Heart left ventricle (tissue), 16 donors: Measurements from ENCODE around the gene EIF5B. TPM values are rescaled to one million over a fixed set of nuclear protein-coding genes. Genes with fewer than 3 reads are reported as not detected.

Source experiments
- ATAC-seq, 4 donors: fragments of 200-7000 bp; cut with Tn5 transposase; one replicate each; pipeline ENCODE4 v1.9.1; 2020 to 2022; ENCODE audit warnings: moderate library complexity in 4 of 4, mild to moderate bottlenecking in 3 of 4, moderate number of reproducible peaks in 1 of 4
- DNase-seq, 5 donors: peaks; one replicate each; pipeline ENCODE4 v3.0.0-alpha.2; 2020
- H3K27ac ChIP-seq, 12 donors: fragments of 200-600 bp; sonication (generic) in 4 of 12; one replicate each; pipeline versions ENCODE4 v1.5.0 to v1.8.0; 2016 to 2022; ENCODE audit warnings: mild to moderate bottlenecking in 2 of 12
- H3K27me3 ChIP-seq, 9 donors: fragments of 200-600 bp; sonication (generic) in 2 of 9; one replicate each; pipeline versions ENCODE4 v1.5.1 to v1.8.0; 2016 to 2022; ENCODE audit warnings: mild to moderate bottlenecking in 3 of 9
- H3K36me3 ChIP-seq, 9 donors: fragments of 200-600 bp; sonication (generic) in 2 of 9; one replicate each; pipeline versions ENCODE4 v1.5.0 to v1.8.0; 2018 to 2022; ENCODE audit warnings: mild to moderate bottlenecking in 2 of 9
- H3K4me1 ChIP-seq, 12 donors: fragments of 200-600 bp; sonication (generic) in 4 of 12; one replicate each; pipeline versions ENCODE4 v1.5.0 to v1.8.0; 2016 to 2022; ENCODE audit warnings: mild to moderate bottlenecking in 3 of 12
- H3K4me3 ChIP-seq, 12 donors: fragments of 200-600 bp; sonication (generic) in 4 of 12; one replicate each; pipeline versions ENCODE4 v1.5.0 to v1.8.0; 2017 to 2022; ENCODE audit warnings: mild to moderate bottlenecking in 9 of 12, moderate library complexity in 4 of 12
- H3K9me3 ChIP-seq, 12 donors: fragments of 200-600 bp; sonication (generic) in 4 of 12; one replicate each; pipeline versions ENCODE4 v1.5.0 to v1.8.0; 2016 to 2022; ENCODE audit warnings: mild to moderate bottlenecking in 1 of 12
- POLR2A ChIP-seq, 2 donors: fragments of 450-650 bp; IDR thresholded peaks; one replicate each; pipeline ENCODE4 v1.6.1; 2017; ENCODE audit warnings: antibody characterized with exemption in 2 of 2, mild to moderate bottlenecking in 2 of 2, moderate library complexity in 2 of 2
- WGBS, 4 donors: extraction: QIAGEN DNeasy Blood & Tissue Kit in 2 of 4; methylation state at CpG; one replicate each; pipeline versions ENCODE4 v1.1.5 to v1.1.7; 2013 to 2018; 5-methylcytosine and 5-hydroxymethylcytosine counted together
- intact Hi-C, 10 donors: fragments of 100-400 bp; cut with DNase I; formaldehyde crosslinking; loops; one replicate each; pipeline versions ENCODE4 v1.11.1 to v1.14.2; 2022
- polyA plus RNA-seq, 2 donors: library from polyadenylated mRNA; stranded (reverse); fragments of 200-250 nt; gene quantifications; one replicate each; pipeline ENCODE4 v1.2.3, GENCODE V29; 2013
- total RNA-seq, 9 donors: library from RNA; depleted of rRNA in 2 of 9; stranded (reverse); fragments of >200 nt in 2 of 9; fragmentation: NEBNext Ultra II Directional in 3 of 9; extraction: Animal tissue kit (Norgen Biotek cat#: 25700) in 3 of 9; gene quantifications; one replicate each; pipeline versions ENCODE4 v1.1.0 to v1.2.4, GENCODE V29; 2016 to 2023
- TF ChIP-seq, protein P1 (sequence below), 12 donors: fragments of 200-600 bp; sonication (generic) in 4 of 12; IDR thresholded peaks; one replicate each; pipeline versions ENCODE4 v1.5.0 to v1.8.0; 2018 to 2022; ENCODE audit warnings: antibody characterized with exemption in 12 of 12, mild to moderate bottlenecking in 5 of 12
- donor health status: ischemic (EF 13 %, LVEDD 7.1; RV severe dilation, severe dysfunction).
- donor health status: healthy with polysubstance abuse.
- donor health status: DM: no; HTN: yes; CAD: no.
- donor health status: DM: no; HTN: no; CAD: no.
- donor health status: ischemic (EF 25% LVEDD 6.9; RV normal size, moderate dysfunction).
- donor health status: ischemic (EF 25% LVEDD 5.7; RV mildly dilated, moderate dysfunction).
- donor health status: healthy.
- donor health status: DM: yes; HTN: yes; CAD: no.
- donor health status: ischemic (EF 35%, LVEDD 5.7; RV mildly dilated, moderate dysfunction).
- donor health status: nonischemic (EF 11% LVEDD 7.7; RV severe dilation, severe dysfunction).
- donor health status: DM: yes; HTN: yes; CAD: no.
- donor health status: PGD.
- donor health status: ischemic (EF 29% LVEDD 5.4; RV normal size, mild dysfunction).
- donor health status: nonischemic (EF 23%, LVEDD 6.1; RV moderate dilation, normal function).

The EIF5B gene
- total and polyA plus RNA-seq, 11 donors: 56.1 to 165 (median 91.9) TPM

DNA sequence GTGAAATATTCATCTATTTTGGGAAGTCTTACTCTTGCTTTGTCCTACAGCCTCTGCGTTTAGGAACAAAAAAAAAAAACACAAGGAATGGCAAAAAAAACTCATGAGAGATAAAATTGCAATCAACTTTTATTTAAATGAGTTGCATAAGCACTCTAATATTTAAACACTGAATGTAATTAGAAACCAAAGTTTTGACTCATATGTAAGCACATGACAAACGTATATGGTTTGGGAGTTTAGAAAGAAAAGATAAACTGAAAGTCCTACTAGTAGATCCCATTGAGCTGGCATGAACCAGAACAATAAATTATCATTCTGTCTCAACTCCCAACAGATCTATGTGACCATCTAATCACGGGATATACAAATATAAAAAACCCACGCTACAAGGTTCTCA lies 107.9 kb downstream of the EIF5B start:
- no peak for TF ChIP-seq POLR2A (IDR thresholded peaks at IDR 0.05)
- TF ChIP-seq, protein P1, sequence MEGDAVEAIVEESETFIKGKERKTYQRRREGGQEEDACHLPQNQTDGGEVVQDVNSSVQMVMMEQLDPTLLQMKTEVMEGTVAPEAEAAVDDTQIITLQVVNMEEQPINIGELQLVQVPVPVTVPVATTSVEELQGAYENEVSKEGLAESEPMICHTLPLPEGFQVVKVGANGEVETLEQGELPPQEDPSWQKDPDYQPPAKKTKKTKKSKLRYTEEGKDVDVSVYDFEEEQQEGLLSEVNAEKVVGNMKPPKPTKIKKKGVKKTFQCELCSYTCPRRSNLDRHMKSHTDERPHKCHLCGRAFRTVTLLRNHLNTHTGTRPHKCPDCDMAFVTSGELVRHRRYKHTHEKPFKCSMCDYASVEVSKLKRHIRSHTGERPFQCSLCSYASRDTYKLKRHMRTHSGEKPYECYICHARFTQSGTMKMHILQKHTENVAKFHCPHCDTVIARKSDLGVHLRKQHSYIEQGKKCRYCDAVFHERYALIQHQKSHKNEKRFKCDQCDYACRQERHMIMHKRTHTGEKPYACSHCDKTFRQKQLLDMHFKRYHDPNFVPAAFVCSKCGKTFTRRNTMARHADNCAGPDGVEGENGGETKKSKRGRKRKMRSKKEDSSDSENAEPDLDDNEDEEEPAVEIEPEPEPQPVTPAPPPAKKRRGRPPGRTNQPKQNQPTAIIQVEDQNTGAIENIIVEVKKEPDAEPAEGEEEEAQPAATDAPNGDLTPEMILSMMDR (IDR thresholded peaks at IDR 0.05): no peak
- intact Hi-C loops: loop anchor here in 1 of 10 donors (2.0 kb wide), 1 partner anchor 14 kb away; no protein-coding TSS in a partner anchor
- WGBS, 4 donors: 60 to 75% (median 72%) methylated on average over 4 of the region's 4 CpGs
- Histone ChIP-seq H3K4me3 (no peak overlapping the region), H3K4me1 (peaks cover 0 to 20% (median 4%) of the 10 kb centered on the region in 12 donors), H3K36me3 (peaks cover 0 to 70% (median 46%) of the 10 kb centered on the region in 9 donors), H3K27me3 (no peaks in the 10 kb centered on the region), H3K9me3 (no peaks in the 10 kb centered on the region), H3K27ac (no peak overlapping the region)
- DNase-seq (no peak), ATAC-seq (no peak)

DNA sequence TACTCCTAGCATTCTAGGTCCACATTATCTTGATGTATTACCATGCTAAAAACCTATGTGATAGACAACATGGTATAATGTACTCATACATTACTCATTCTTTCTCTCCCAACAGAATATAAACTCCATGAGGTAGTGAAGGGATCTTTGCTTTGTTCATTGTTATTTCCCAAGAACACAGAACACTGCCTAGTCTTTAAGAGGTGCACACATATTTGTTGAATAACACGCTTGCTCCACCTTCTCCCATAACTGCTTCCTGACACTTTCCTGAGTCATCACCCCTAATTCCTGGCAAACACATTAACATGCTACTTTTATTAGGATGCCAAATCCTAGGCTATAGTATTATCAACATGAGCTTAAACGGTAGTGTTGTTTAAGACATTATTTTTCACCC lies 111.4 kb downstream of the EIF5B start:
- Histone ChIP-seq H3K9me3 (no peaks in the 10 kb centered on the region), H3K36me3 (peaks cover 0 to 80% (median 58%) of the 10 kb centered on the region in 9 donors), H3K27ac (no peak overlapping the region), H3K4me1 (peaks cover 0 to 29% (median 10%) of the 10 kb centered on the region in 12 donors), H3K4me3 (no peak overlapping the region), H3K27me3 (no peaks in the 10 kb centered on the region)
- TF ChIP-seq, protein P1 (IDR thresholded peaks at IDR 0.05): no peak
- TF ChIP-seq POLR2A (IDR thresholded peaks at IDR 0.05): no peak
- WGBS, 4 donors: 58 to 74% (median 68%) methylated on average over 2 of the region's 2 CpGs
- intact Hi-C loops: loop anchor here in 1 of 10 donors (2.0 kb wide), 1 partner anchor 38 kb away; no protein-coding TSS in a partner anchor
- no peak for DNase-seq
- no peak for ATAC-seq

DNA sequence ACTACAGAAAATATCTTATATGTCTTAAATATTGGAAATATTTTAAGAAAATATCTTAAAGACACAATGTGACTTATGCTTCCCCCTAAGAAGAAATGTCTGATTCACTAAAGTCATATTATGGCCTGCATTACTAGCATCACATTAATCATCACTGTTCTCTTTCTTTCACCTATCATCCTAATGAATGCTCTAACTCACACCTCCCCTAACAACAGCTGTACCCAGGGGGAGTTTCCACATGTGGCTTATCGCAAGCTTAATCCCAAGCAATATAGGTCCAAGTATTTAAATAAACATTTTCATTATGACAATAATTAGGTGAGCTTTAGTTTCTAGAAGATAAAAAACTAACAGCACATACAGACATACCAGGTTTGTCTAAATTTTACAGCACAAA lies 113.0 kb downstream of the EIF5B start:
- intact Hi-C loops: no loop called here
- WGBS, 4 donors: 83 to 95% (median 93%) methylated on average over 1 of the region's 1 CpG
- Histone ChIP-seq H3K9me3 (no peaks in the 10 kb centered on the region), H3K4me1 (peaks cover 0 to 23% (median 4%) of the 10 kb centered on the region in 12 donors), H3K27me3 (no peaks in the 10 kb centered on the region), H3K36me3 (peaks cover 0 to 90% (median 72%) of the 10 kb centered on the region in 9 donors), H3K27ac (no peak overlapping the region), H3K4me3 (no peak overlapping the region)
- DNase-seq (no peak), ATAC-seq (no peak)
- TF ChIP-seq, protein P1 (IDR thresholded peaks at IDR 0.05): no peak
- no peak for TF ChIP-seq POLR2A (IDR thresholded peaks at IDR 0.05)

Other genes with a start within 250 kb of the EIF5B start
- gene C2orf15, start 195.7 kb upstream of the EIF5B start, total RNA-seq: under 1 TPM in 3 of 9 donors, not detected in 6; 0.29 to 0.70 (median 0.69) TPM
- gene C2orf15, start 195.7 kb upstream of the EIF5B start, polyA plus RNA-seq: under 1 TPM in 1 of 2 donors, not detected in 1; 0.04 TPM
- gene TSGA10, start 182.4 kb upstream of the EIF5B start, total RNA-seq: 10 to 100 TPM in 1 of 9 donors, 1 to 10 TPM in 8; 1.3 to 63.7 (median 2.9) TPM
- gene TSGA10, start 182.4 kb upstream of the EIF5B start, polyA plus RNA-seq: 1 to 10 TPM in 1 of 2 donors, under 1 TPM in 1; 0.75 to 1.7 TPM
- gene LIPT1, start 182.4 kb upstream of the EIF5B start, total RNA-seq: 10 to 100 TPM in 2 of 9 donors, 1 to 10 TPM in 7; 5.3 to 10.9 (median 7.5) TPM
- gene LIPT1, start 182.4 kb upstream of the EIF5B start, polyA plus RNA-seq: 10 to 100 TPM in 1 of 2 donors, 1 to 10 TPM in 1; 5.3 to 12.4 TPM
- gene MITD1, start 156.3 kb upstream of the EIF5B start, total RNA-seq: 10 to 100 TPM in 8 of 9 donors, 1 to 10 TPM in 1; 8.4 to 16.4 (median 14.0) TPM
- 10 to 100 TPM; 21.7 to 22.6 TPM for gene MITD1, start 156.3 kb upstream of the EIF5B start, polyA plus RNA-seq
- gene MRPL30, start 156.2 kb upstream of the EIF5B start, total RNA-seq: 10 to 100 TPM; 26.4 to 38.3 (median 34.3) TPM
- 10 to 100 TPM; 24.9 to 30.7 TPM for gene MRPL30, start 156.2 kb upstream of the EIF5B start, polyA plus RNA-seq
- not detected for gene LYG2, start 81.7 kb upstream of the EIF5B start, total RNA-seq
- gene LYG2, start 81.7 kb upstream of the EIF5B start, polyA plus RNA-seq: not detected
- gene LYG1, start 36.2 kb upstream of the EIF5B start, total RNA-seq: under 1 TPM in 6 of 9 donors, not detected in 3; 0.29 to 0.64 (median 0.47) TPM
- gene LYG1, start 36.2 kb upstream of the EIF5B start, polyA plus RNA-seq: 1 to 10 TPM in 1 of 2 donors, under 1 TPM in 1; 0.80 to 1.2 TPM
- 10 to 100 TPM; 19.4 to 34.3 (median 22.7) TPM for gene TXNDC9, start 1.1 kb upstream of the EIF5B start, total RNA-seq
- gene TXNDC9, start 1.1 kb upstream of the EIF5B start, polyA plus RNA-seq: 10 to 100 TPM; 15.8 to 37.5 TPM
- gene REV1, start 152.6 kb downstream of the EIF5B start, total RNA-seq: 10 to 100 TPM; 24.7 to 76.1 (median 32.8) TPM
- gene REV1, start 152.6 kb downstream of the EIF5B start, polyA plus RNA-seq: 10 to 100 TPM; 14.7 to 18.0 TPM